Endothelial cell of umbilical vein (primary cell): ENCODE measurements around the gene MOB3C. TPM values are rescaled to one million over a fixed set of nuclear protein-coding genes. Genes with fewer than 3 reads are reported as not detected.
A peak's percentile ranks its signal among the peaks of the same experiment; 100 is the strongest.

Experiments
- BruUV-seq: library from RNA; stranded (reverse); fragments of 400-500 nt; replicated peaks from 2 replicates; lab custom pipeline; 2021; lab: Mats Ljungman, UMichigan
- CTCF ChIA-PET: fragments of 300-600, 350-600 bp; sonication (Branson Sonifier 250); formaldehyde crosslinking; loops from one replicate; lab custom pipeline; 2021; ENCODE audit warnings: antibody characterized with exemption, inconsistent platforms; lab: Charles Lee
- POLR2A ChIA-PET: fragments of 300-600, 350-600 bp; sonication (Branson Sonifier 250); formaldehyde crosslinking; loops from one replicate; lab custom pipeline; 2021; ENCODE audit warnings: antibody characterized with exemption, inconsistent platforms; lab: Charles Lee
- DNase-seq: peaks from one replicate; pipeline ENCODE4 v3.0.0-alpha.2; 2011; ENCODE audit warnings: low read depth, low spot score
- FAIRE-seq: peaks from 2 replicates; lab custom pipeline; 2011; peaks lifted over from hg19 to GRCh38; lab: Jason Lieb, UNC
- H2AFZ ChIP-seq: 2 replicates; pipeline ENCODE4 v1.6.0; 2012; ENCODE audit warnings: low read depth, low read length, control low read depth, inconsistent platforms
- H3K27ac ChIP-seq: 2 replicates; pipeline ENCODE4 v1.5.1; 2011; ENCODE audit warnings: low read depth, mild to moderate bottlenecking, control low read depth, low read length, moderate library complexity; ENCODE audit not compliant: insufficient read depth
- H3K27me3 ChIP-seq, 2 experiments: 2 replicates each; pipeline versions ENCODE4 v1.6.0 to v1.6.1; 2011; ENCODE audit warnings: low read length in 2 of 2, mixed read lengths in 1 of 2; ENCODE audit not compliant: control insufficient read depth in 2 of 2, insufficient read depth in 2 of 2
- H3K36me3 ChIP-seq, 2 experiments: 2 replicates in 1 of 2; 3 replicates in 1 of 2; pipeline ENCODE4 v1.5.1; 2011; ENCODE audit warnings: low read length in 2 of 2, mild to moderate bottlenecking in 1 of 2, moderate library complexity in 1 of 2; ENCODE audit not compliant: control insufficient read depth in 2 of 2, insufficient read depth in 2 of 2; ENCODE audit errors: extremely low read depth in 1 of 2
- H3K4me1 ChIP-seq: 3 replicates; pipeline ENCODE4 v1.5.1; 2011; ENCODE audit warnings: mild to moderate bottlenecking, low read length; ENCODE audit not compliant: control insufficient read depth, insufficient read depth; ENCODE audit errors: extremely low read depth
- H3K4me2 ChIP-seq: 2 replicates; pipeline ENCODE4 v1.6.1; 2011; ENCODE audit warnings: low read length, control low read depth, mixed read lengths; ENCODE audit not compliant: insufficient read depth
- H3K4me3 ChIP-seq, 3 experiments: fragments of 200-600 bp in 1 of 3; sonication (generic), shearing (Covaris generic) in 1 of 3; replicated peaks in 1 of 3; 2 replicates each; pipeline ENCODE4 v1.5.1; 2011 to 2016; ENCODE audit warnings: control low read depth in 3 of 3, low read length in 3 of 3, mild to moderate bottlenecking in 2 of 3, inconsistent platforms in 1 of 3, low read depth in 1 of 3, moderate library complexity in 1 of 3; ENCODE audit not compliant: insufficient read depth in 1 of 3
- H3K79me2 ChIP-seq: 2 replicates; pipeline ENCODE4 v1.6.0; 2012; ENCODE audit warnings: low read length, inconsistent platforms; ENCODE audit not compliant: control insufficient read depth, insufficient read depth
- H3K9ac ChIP-seq: replicated peaks from 2 replicates; pipeline ENCODE3; 2011; ENCODE audit warnings: low read length, control low read depth; ENCODE audit not compliant: insufficient read depth; ENCODE audit errors: extremely low read depth
- H3K9me1 ChIP-seq: replicated peaks from 3 replicates; pipeline ENCODE4 v1.6.0; 2011; ENCODE audit warnings: mild to moderate bottlenecking, low read length; ENCODE audit not compliant: control insufficient read depth, insufficient read depth; ENCODE audit errors: extremely low read depth
- H3K9me3 ChIP-seq: replicated peaks from 2 replicates; pipeline ENCODE4 v1.5.1; 2012; ENCODE audit warnings: low read length, inconsistent platforms; ENCODE audit not compliant: control insufficient read depth, insufficient read depth
- H4K20me1 ChIP-seq: replicated peaks from 2 replicates; pipeline ENCODE3; 2011; ENCODE audit warnings: mild to moderate bottlenecking, low read length; ENCODE audit not compliant: control insufficient read depth, insufficient read depth; ENCODE audit errors: extremely low read depth
- FOS ChIP-seq: IDR thresholded peaks from 2 replicates; pipeline ENCODE4 v1.6.1; 2011; ENCODE audit warnings: mild to moderate bottlenecking, low read length, moderate library complexity, borderline replicate concordance; ENCODE audit not compliant: insufficient read depth
- GATA2 ChIP-seq: IDR thresholded peaks from 2 replicates; pipeline ENCODE4 v1.7.0; 2011; ENCODE audit warnings: low read depth, mild to moderate bottlenecking, moderate library complexity, mixed read lengths, low read length; ENCODE audit not compliant: insufficient read length, insufficient read depth
- MAX ChIP-seq: IDR thresholded peaks from 2 replicates; pipeline ENCODE4 v1.6.1; 2011; ENCODE audit not compliant: insufficient read depth, insufficient read length
- dilution Hi-C: fragments of 300-500 bp; cut with MboI; formaldehyde crosslinking; loops from one replicate; pipeline ENCODE4 v1.15.0; 2019; ENCODE audit warnings: low sequenced_read_pairs; ENCODE audit not compliant: extremely low pct_ligation_motif_present
- intact Hi-C: fragments of 100-400 bp; cut with micrococcal nuclease; formaldehyde crosslinking; loops from one replicate; pipeline ENCODE4 v1.10.0; 2022
- polyA plus RNA-seq, 4 experiments: library from polyadenylated mRNA; depleted of rRNA in 3 of 4; stranded (reverse) in 3 of 4; unstranded in 1 of 4; fragments of >200 nt; gene quantifications; 2 replicates each; pipeline versions ENCODE4 v1.2.1 to v1.2.3, GENCODE V29; 2011 to 2012; ENCODE audit warnings: missing spikeins in 1 of 4
- total RNA-seq: library from RNA; stranded (reverse); gene quantifications from 2 replicates; pipeline ENCODE4 v1.2.3, GENCODE V29; 2021

The MOB3C gene
- total and polyA plus RNA-seq, 2 donors (not counting 3 experiments of a cell fraction or from before 2014, with no cell fraction given), result 6.1 to 8.4 TPM

GRCh38 chr1:46580140-46580903 lies 36.3 kb downstream of the MOB3C start:
- FAIRE-seq (peak; percentile 28), DNase-seq (no peak)
- H4K20me1 ChIP-seq, result no peaks in the 10 kb centered on the region
- BruUV-seq, result no TSS peak
- no peaks in the 10 kb centered on the region for H3K79me2 ChIP-seq
- TF ChIP-seq FOS (peak; percentile 22), MAX (no peak)
- no peak overlapping the region for H3K27ac ChIP-seq
- H3K4me3 ChIP-seq, result no peak overlapping the region
- no peaks in the 10 kb centered on the region for H3K9me1 ChIP-seq
- no peak overlapping the region for H2AFZ ChIP-seq
- intact Hi-C loops (no loop called here), dilution Hi-C loops (no loop called here)
- peaks cover 5 to 6% of the 10 kb centered on the region in 2 experiments for H3K36me3 ChIP-seq
- H3K27me3 ChIP-seq, result no peaks in the 10 kb centered on the region
- no peak overlapping the region for H3K4me2 ChIP-seq
- no peaks in the 10 kb centered on the region for H3K4me1 ChIP-seq
- ChIA-PET POLR2A (no interaction called here), CTCF (interaction anchor here (1.6 kb wide), 1 partner anchor 45 kb away, joined by 3 read pairs; no protein-coding TSS in a partner anchor)
- no peaks in the 10 kb centered on the region for H3K9me3 ChIP-seq
- no peak overlapping the region for H3K9ac ChIP-seq

GRCh38 chr1:46577671-46578070 lies 38.9 kb downstream of the MOB3C start:
- ChIA-PET CTCF (interaction anchor here (1.3 kb wide), 1 partner anchor 12 kb away, joined by 3 read pairs; no protein-coding TSS in a partner anchor), POLR2A (no interaction called here)
- TF ChIP-seq GATA2, result no peak
- Histone ChIP-seq H3K27ac (no peak overlapping the region), H3K4me3 (no peak overlapping the region), H3K9me1 (no peaks in the 10 kb centered on the region), H3K36me3 (peaks cover 5% of the 10 kb centered on the region in 2 experiments), H3K27me3 (no peaks in the 10 kb centered on the region), H3K4me2 (no peak overlapping the region), H3K9me3 (no peaks in the 10 kb centered on the region), H2AFZ (no peak overlapping the region), H3K79me2 (no peaks in the 10 kb centered on the region), H3K9ac (no peak overlapping the region), H3K4me1 (no peaks in the 10 kb centered on the region), H4K20me1 (no peaks in the 10 kb centered on the region)
- no peak for DNase-seq
- intact Hi-C loops, result no loop called here
- FAIRE-seq, result no peak
- dilution Hi-C loops, result no loop called here
- BruUV-seq, result no TSS peak
